ENCODE measurements around the gene INHBB.

- TF ChIP-seq REST (IDR thresholded peaks at IDR 0.05; ENCODE audit: insufficient replicate concordance, low read depth) (no peak), CTCF (IDR thresholded peaks at IDR 0.05; ENCODE audit: insufficient read depth, low read length) (no peak)
Measured at GRCh38 chr2:120300385-120300784, 45.6 kb upstream of the INHBB start.
